ENCODE results near the gene SPOCK2. TPM values are rescaled to one million over a fixed set of nuclear protein-coding genes. Genes with fewer than 3 reads are reported as not detected.

Gene SPOCK2
- total RNA-seq, 1 donor, result 0.36 TPM

DNA sequence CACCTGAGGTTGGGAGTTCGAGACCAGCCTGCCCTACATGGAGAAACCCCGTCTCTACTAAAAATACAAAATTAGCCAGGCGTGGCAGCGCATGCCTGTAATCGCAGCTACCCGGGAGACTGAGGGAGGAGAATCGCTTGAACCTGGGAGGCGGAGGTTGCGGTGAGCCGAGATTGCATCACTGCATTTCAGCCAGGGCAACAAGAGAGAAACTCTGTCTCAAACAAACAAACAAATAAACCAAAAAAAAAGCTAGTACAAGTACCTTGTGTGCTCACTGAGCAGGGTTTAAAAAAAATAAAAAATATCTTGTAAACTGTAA lies 11.2 kb upstream of the SPOCK2 start:
- no peak for TF ChIP-seq CTCF (IDR thresholded peaks at IDR 0.05; ENCODE audit: insufficient read depth, low read length)
- DNase-seq (ENCODE audit: low read depth), result no peak
- no peak overlapping the region for H3K4me3 ChIP-seq (ENCODE audit: low read depth, low read length)

GRCh38 chr10:72098836-72099599 lies 10.7 kb upstream of the SPOCK2 start:
- DNase-seq (ENCODE audit: low read depth), result no peak
- H3K4me3 ChIP-seq (ENCODE audit: low read depth, low read length), result no peak overlapping the region
- no peak for TF ChIP-seq CTCF (IDR thresholded peaks at IDR 0.05; ENCODE audit: insufficient read depth, low read length)

GRCh38 chr10:72098301-72098835 lies 10.0 kb upstream of the SPOCK2 start:
- no peak for DNase-seq (ENCODE audit: low read depth)
- no peak for TF ChIP-seq CTCF (IDR thresholded peaks at IDR 0.05; ENCODE audit: insufficient read depth, low read length)
- no peak overlapping the region for H3K4me3 ChIP-seq (ENCODE audit: low read depth, low read length)

GRCh38 chr10:72097448-72098300 lies 9.3 kb upstream of the SPOCK2 start:
- DNase-seq (ENCODE audit: low read depth), result peak; percentile 100
- no peak for TF ChIP-seq CTCF (IDR thresholded peaks at IDR 0.05; ENCODE audit: insufficient read depth, low read length)
- H3K4me3 ChIP-seq (ENCODE audit: low read depth, low read length), result no peak overlapping the region

- peak; percentile 57 for DNase-seq (ENCODE audit: low read depth)
- TF ChIP-seq CTCF (IDR thresholded peaks at IDR 0.05; ENCODE audit: insufficient read depth, low read length), result peak; percentile 36
- no peak overlapping the region for H3K4me3 ChIP-seq (ENCODE audit: low read depth, low read length)
Measured at GRCh38 chr10:72096115-72097000, 8.0 kb upstream of the SPOCK2 start.

GRCh38 chr10:72095195-72095594 lies 6.8 kb upstream of the SPOCK2 start:
- no peak overlapping the region for H3K4me3 ChIP-seq (ENCODE audit: low read depth, low read length)
- DNase-seq (ENCODE audit: low read depth), result no peak
- no peak for TF ChIP-seq CTCF (IDR thresholded peaks at IDR 0.05; ENCODE audit: insufficient read depth, low read length)
